Glutamatergic neuron (in vitro differentiated cells): ENCODE data around the gene TTC28. TPM values are rescaled to one million over a fixed set of nuclear protein-coding genes. Genes with fewer than 3 reads are reported as not detected.
"Not testable (repeated sequence)": the region's sequence is repeated elsewhere in the genome, so short reads cannot be mapped to it uniquely, and the experiment has no call there.

Experiments
- DNase-seq: peaks from one replicate; pipeline ENCODE4 v3.0.0; 2022
- H3K27ac Mint-ChIP-seq: one replicate; pipeline ENCODE4 v1.8.0; 2020; ENCODE audit warnings: mild to moderate bottlenecking, mixed read lengths, inconsistent platforms; ENCODE audit not compliant: unreplicated experiment
- H3K27me3 Mint-ChIP-seq: one replicate; pipeline ENCODE4 v1.8.0; 2020; ENCODE audit warnings: mild to moderate bottlenecking, moderate library complexity, mixed read lengths, inconsistent platforms; ENCODE audit not compliant: unreplicated experiment
- H3K36me3 Mint-ChIP-seq: one replicate; pipeline ENCODE4 v1.8.0; 2020; ENCODE audit warnings: mild to moderate bottlenecking, mixed read lengths, inconsistent platforms; ENCODE audit not compliant: unreplicated experiment
- H3K4me1 Mint-ChIP-seq: one replicate; pipeline ENCODE4 v1.8.0; 2020; ENCODE audit warnings: mild to moderate bottlenecking, low read depth, mixed read lengths, inconsistent platforms; ENCODE audit not compliant: unreplicated experiment
- H3K4me3 Mint-ChIP-seq: one replicate; pipeline ENCODE4 v1.8.0; 2020; ENCODE audit warnings: mild to moderate bottlenecking, mixed read lengths, inconsistent platforms; ENCODE audit not compliant: unreplicated experiment
- H3K9me3 Mint-ChIP-seq: one replicate; pipeline ENCODE4 v1.8.0; 2020; ENCODE audit warnings: mild to moderate bottlenecking, moderate library complexity, mixed read lengths, inconsistent platforms; ENCODE audit not compliant: unreplicated experiment
- CTCF ChIP-seq: fragments of 200-600 bp; sonication (generic); IDR thresholded peaks from one replicate; pipeline ENCODE4 v1.5.0; 2021; ENCODE audit not compliant: partially characterized antibody, unreplicated experiment
- total RNA-seq: library from RNA; stranded (reverse); fragmentation: NEBNext Ultra II Directional; extraction: Animal tissue kit (Norgen Biotek cat#: 25700); gene quantifications from one replicate; pipeline ENCODE4 v1.2.1, GENCODE V29; 2021; ENCODE audit not compliant: unreplicated experiment

Gene TTC28
- total RNA-seq, 1 donor from 2014 or later: 55.6 TPM

GRCh38 chr22:28538922-28539321 is 140.7 kb downstream of the TTC28 start:
- H3K4me1 Mint-ChIP-seq: no peaks in the 10 kb centered on the region
- no peak overlapping the region for H3K4me3 Mint-ChIP-seq
- peaks cover 10% of the 10 kb centered on the region for H3K36me3 Mint-ChIP-seq
- H3K9me3 Mint-ChIP-seq: peaks cover 2% of the 10 kb centered on the region
- DNase-seq: no peak
- no peak overlapping the region for H3K27ac Mint-ChIP-seq
- peaks cover 2% of the 10 kb centered on the region for H3K27me3 Mint-ChIP-seq
- TF ChIP-seq CTCF: no peak

DNA sequence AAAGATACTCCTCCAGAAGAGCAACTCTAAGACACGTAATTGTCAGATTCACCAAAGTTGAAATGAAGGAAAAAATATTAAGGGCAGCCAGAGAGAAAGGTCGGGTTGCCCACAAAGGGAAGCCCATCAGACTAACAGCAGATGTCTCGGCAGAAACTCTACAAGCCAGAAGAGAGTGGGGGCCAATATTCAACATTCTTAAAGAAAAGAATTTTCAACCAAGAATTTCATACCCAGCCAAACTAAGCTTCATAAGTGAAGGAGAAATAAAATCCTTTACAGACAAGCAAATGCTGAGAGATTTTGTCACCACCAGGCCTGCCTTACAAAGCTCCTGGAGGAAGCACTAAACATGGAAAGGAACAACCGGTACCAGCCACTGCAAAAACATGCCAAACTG is 149.1 kb downstream of the TTC28 start:
- not testable (repeated sequence) for H3K27ac Mint-ChIP-seq, H3K4me3 Mint-ChIP-seq, H3K4me1 Mint-ChIP-seq, DNase-seq, H3K27me3 Mint-ChIP-seq
- Mint-ChIP-seq H3K9me3 (peaks cover 19% of the 10 kb centered on the region), H3K36me3 (peaks cover 24% of the 10 kb centered on the region)

- H3K9me3 Mint-ChIP-seq: peaks cover 19% of the 10 kb centered on the region
- H3K4me1 Mint-ChIP-seq, H3K4me3 Mint-ChIP-seq, H3K27me3 Mint-ChIP-seq, H3K27ac Mint-ChIP-seq, DNase-seq: not testable (repeated sequence)
- H3K36me3 Mint-ChIP-seq: peaks cover 24% of the 10 kb centered on the region
Observed at GRCh38 chr22:28529144-28529543, 150.5 kb downstream of the TTC28 start.

DNA sequence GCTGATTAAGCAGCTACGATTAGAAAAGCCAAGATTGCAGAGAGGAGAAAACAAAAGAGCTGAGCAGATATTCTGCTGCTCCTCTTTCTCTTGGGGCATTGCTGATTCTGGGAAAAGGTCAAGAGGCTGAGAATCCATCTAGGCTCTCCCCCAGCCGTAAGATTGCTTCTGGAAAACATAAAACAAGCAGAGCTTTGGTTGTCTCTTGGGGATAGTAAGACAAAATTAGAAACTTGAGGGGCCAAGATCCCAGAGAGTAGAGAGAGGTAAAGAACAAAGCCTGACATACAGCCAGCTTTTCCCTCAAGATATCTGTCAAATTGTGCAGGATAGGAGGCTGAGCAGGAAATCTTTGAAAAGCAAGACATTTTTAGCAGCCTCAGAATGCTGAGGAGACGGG is 158.2 kb downstream of the TTC28 start:
- no peak for DNase-seq
- Mint-ChIP-seq H3K4me1 (peaks cover 8% of the 10 kb centered on the region), H3K4me3 (no peak overlapping the region), H3K36me3 (no peaks in the 10 kb centered on the region), H3K9me3 (peaks cover 4% of the 10 kb centered on the region), H3K27me3 (no peaks in the 10 kb centered on the region), H3K27ac (peak overlapping the region; percentile 28)
- TF ChIP-seq CTCF: no peak

GRCh38 chr22:28514321-28514821 is 165.3 kb downstream of the TTC28 start:
- Mint-ChIP-seq H3K27me3 (no peaks in the 10 kb centered on the region), H3K9me3 (peaks cover 5% of the 10 kb centered on the region), H3K27ac (no peak overlapping the region), H3K4me3 (no peak overlapping the region), H3K36me3 (peaks cover 2% of the 10 kb centered on the region), H3K4me1 (no peaks in the 10 kb centered on the region)
- no peak for DNase-seq
- no peak for TF ChIP-seq CTCF

DNA sequence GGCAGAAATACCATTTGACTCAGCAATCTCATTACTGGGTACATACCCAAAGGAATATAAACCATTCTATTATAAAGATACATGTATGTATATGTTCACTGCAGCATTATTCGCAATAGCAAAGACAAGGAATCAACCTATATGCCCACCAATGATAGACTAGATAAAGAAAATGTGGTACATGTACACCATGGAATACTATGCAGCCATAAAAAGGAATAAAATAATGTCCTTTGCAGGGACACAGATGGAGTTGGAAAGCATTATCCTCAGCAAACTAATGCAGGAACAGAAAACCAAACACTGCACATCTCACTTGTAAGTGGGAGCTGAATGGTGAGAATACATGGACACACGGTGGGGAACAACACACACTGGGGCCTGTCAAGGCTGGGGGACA is 167.3 kb downstream of the TTC28 start:
- H3K27ac Mint-ChIP-seq, H3K4me1 Mint-ChIP-seq, H3K9me3 Mint-ChIP-seq, H3K36me3 Mint-ChIP-seq, H3K27me3 Mint-ChIP-seq, DNase-seq, H3K4me3 Mint-ChIP-seq: not testable (repeated sequence)
